SK-MEL-5 (cell line): ENCODE results near the gene SLC5A12. TPM values are rescaled to one million over a fixed set of nuclear protein-coding genes. Genes with fewer than 3 reads are reported as not detected.

Experiments used
- total RNA-seq: library from RNA; depleted of rRNA; stranded (reverse); fragments of >200 nt; shearing (Covaris generic); gene quantifications from 2 replicates; pipeline ENCODE4 v1.2.3, GENCODE V29; 2014; rRNA removed

SLC5A12 gene
- total RNA-seq, 1 experiment from 2014 or later, result not detected

Other genes starting within 250 kb of the SLC5A12 start
- gene MUC15, start 149.8 kb downstream of the SLC5A12 start, total RNA-seq, result 0.32 and 0.45 TPM in 2 replicates